HEK293 (cell line): ENCODE data around the gene DNAAF5.

ENCODE experiments used
- CTCF ChIA-PET: fragments of 350-600 bp; formaldehyde crosslinking; extraction: SDS; loops from one replicate; lab custom pipeline; 2021; ENCODE audit warnings: antibody characterized with exemption; lab: Yijun Ruan, JAX
- POLR2A ChIA-PET: fragments of 300-600 bp; formaldehyde crosslinking; extraction: SDS; loops from one replicate; lab custom pipeline; 2020; ENCODE audit warnings: antibody characterized with exemption, inconsistent platforms; lab: Yijun Ruan, JAX
- H3K27ac ChIP-seq: fragments of 200-500 bp; sonication (Bioruptor generic); 2 replicates; pipeline ENCODE4 v1.5.1; 2014; ENCODE audit warnings: low read depth, low read length, control low read depth, inconsistent platforms; ENCODE audit errors: extremely low read depth
- H3K36me3 ChIP-seq, 2 experiments: fragments of 200-500 bp in 1 of 2; sonication (Bioruptor generic) in 1 of 2; 1 replicate in 1 of 2; 2 replicates in 1 of 2; pipeline ENCODE4 v1.5.1; 2014 to 2017; ENCODE audit warnings: inconsistent platforms in 2 of 2, low read length in 2 of 2; ENCODE audit not compliant: control insufficient read depth in 2 of 2, insufficient read depth in 1 of 2
- H3K4me1 ChIP-seq: fragments of 200-500 bp; sonication (Bioruptor generic); 2 replicates; pipeline ENCODE4 v1.5.1; 2014; ENCODE audit warnings: mild to moderate bottlenecking, low read length, inconsistent platforms; ENCODE audit not compliant: control insufficient read depth, insufficient read depth
- H3K4me3 ChIP-seq: 2 replicates; pipeline ENCODE4 v1.5.1; 2011; ENCODE audit warnings: low read depth, mild to moderate bottlenecking, control low read depth, low read length, moderate library complexity
- H3K9me3 ChIP-seq: fragments of 200-500 bp; sonication (Bioruptor generic); 2 replicates; pipeline ENCODE4 v1.5.1; 2014; ENCODE audit warnings: low read depth, low read length, inconsistent platforms; ENCODE audit not compliant: control insufficient read depth, insufficient read depth
- BCL11B ChIP-seq: fragments of 450-650 bp; formaldehyde crosslinking; IDR thresholded peaks from 2 replicates; pipeline ENCODE4 v1.5.1; 2016; ENCODE audit warnings: low read depth, missing biosample characterization, missing genetic modification characterization
- GLIS1 ChIP-seq: fragments of 450-650 bp; formaldehyde crosslinking; IDR thresholded peaks from 2 replicates; pipeline ENCODE4 v1.5.1; 2016; ENCODE audit warnings: missing biosample characterization, missing genetic modification characterization
- KLF8 ChIP-seq: fragments of 450-650 bp; formaldehyde crosslinking; IDR thresholded peaks from 2 replicates; pipeline ENCODE4 v1.5.1; 2016; ENCODE audit warnings: missing biosample characterization, missing genetic modification characterization
- MYNN ChIP-seq: fragments of 450-650 bp; formaldehyde crosslinking; IDR thresholded peaks from 2 replicates; pipeline ENCODE4 v1.5.1; 2016; ENCODE audit warnings: missing biosample characterization, missing genetic modification characterization, borderline replicate concordance
- YY1 ChIP-seq: fragments of 450-650 bp; formaldehyde crosslinking; IDR thresholded peaks from 2 replicates; pipeline ENCODE4 v1.5.1; 2018; ENCODE audit warnings: missing biosample characterization, missing genetic modification characterization
- ZBTB48 ChIP-seq: fragments of 450-650 bp; formaldehyde crosslinking; IDR thresholded peaks from 2 replicates; pipeline ENCODE4 v1.5.1; 2016; ENCODE audit warnings: missing biosample characterization, missing genetic modification characterization
- ZNF112 ChIP-seq: fragments of 450-650 bp; formaldehyde crosslinking; IDR thresholded peaks from 2 replicates; pipeline ENCODE4 v1.5.0; 2017; ENCODE audit warnings: missing biosample characterization, missing genetic modification characterization
- ZNF416 ChIP-seq: fragments of 450-650 bp; formaldehyde crosslinking; IDR thresholded peaks from 2 replicates; pipeline ENCODE4 v1.5.1; 2016; ENCODE audit warnings: missing biosample characterization, missing genetic modification characterization
- ZNF548 ChIP-seq: fragments of 450-650 bp; formaldehyde crosslinking; IDR thresholded peaks from 2 replicates; pipeline ENCODE4 v1.5.1; 2016; ENCODE audit warnings: missing biosample characterization, missing genetic modification characterization
- ZNF560 ChIP-seq: fragments of 450-650 bp; formaldehyde crosslinking; IDR thresholded peaks from 2 replicates; pipeline ENCODE4 v1.5.1; 2017; ENCODE audit warnings: missing biosample characterization, missing genetic modification characterization, borderline replicate concordance
- ZNF585B ChIP-seq: fragments of 450-650 bp; formaldehyde crosslinking; IDR thresholded peaks from 2 replicates; pipeline ENCODE4 v1.5.1; 2016; ENCODE audit warnings: missing biosample characterization, missing genetic modification characterization
- TF ChIP-seq, protein P1 (sequence below): fragments of 450-650 bp; formaldehyde crosslinking; IDR thresholded peaks from 2 replicates; pipeline ENCODE4 v1.5.1; 2016; ENCODE audit warnings: missing biosample characterization, missing genetic modification characterization, borderline replicate concordance
- TF ChIP-seq, protein P2 (sequence below): fragments of 450-650 bp; formaldehyde crosslinking; IDR thresholded peaks from 2 replicates; pipeline ENCODE4 v1.5.1; 2017; ENCODE audit warnings: missing biosample characterization, mild to moderate bottlenecking, missing genetic modification characterization, moderate library complexity
- TF ChIP-seq, protein P3 (sequence below): fragments of 450-650 bp; formaldehyde crosslinking; IDR thresholded peaks from 2 replicates; pipeline ENCODE4 v1.5.1; 2016; ENCODE audit warnings: missing biosample characterization, missing genetic modification characterization
- TF ChIP-seq, protein P4 (sequence below): sonication (generic); formaldehyde crosslinking; IDR thresholded peaks from 2 replicates; pipeline ENCODE4 v1.8.1; 2022; ENCODE audit warnings: mild to moderate bottlenecking, moderate library complexity, missing genetic modification reagents
- TF ChIP-seq, protein P5 (sequence below): fragments of 450-650 bp; IDR thresholded peaks from 2 replicates; pipeline ENCODE4 v1.5.1; 2018; ENCODE audit warnings: missing biosample characterization, missing genetic modification characterization

DNAAF5 gene

GRCh38 chr7:760006-760405, 33.5 kb downstream of the DNAAF5 start (continued):
- no peak for TF ChIP-seq ZNF585B (tag by site-specific recombination)
- no peak for TF ChIP-seq ZBTB48
- TF ChIP-seq, protein P1, sequence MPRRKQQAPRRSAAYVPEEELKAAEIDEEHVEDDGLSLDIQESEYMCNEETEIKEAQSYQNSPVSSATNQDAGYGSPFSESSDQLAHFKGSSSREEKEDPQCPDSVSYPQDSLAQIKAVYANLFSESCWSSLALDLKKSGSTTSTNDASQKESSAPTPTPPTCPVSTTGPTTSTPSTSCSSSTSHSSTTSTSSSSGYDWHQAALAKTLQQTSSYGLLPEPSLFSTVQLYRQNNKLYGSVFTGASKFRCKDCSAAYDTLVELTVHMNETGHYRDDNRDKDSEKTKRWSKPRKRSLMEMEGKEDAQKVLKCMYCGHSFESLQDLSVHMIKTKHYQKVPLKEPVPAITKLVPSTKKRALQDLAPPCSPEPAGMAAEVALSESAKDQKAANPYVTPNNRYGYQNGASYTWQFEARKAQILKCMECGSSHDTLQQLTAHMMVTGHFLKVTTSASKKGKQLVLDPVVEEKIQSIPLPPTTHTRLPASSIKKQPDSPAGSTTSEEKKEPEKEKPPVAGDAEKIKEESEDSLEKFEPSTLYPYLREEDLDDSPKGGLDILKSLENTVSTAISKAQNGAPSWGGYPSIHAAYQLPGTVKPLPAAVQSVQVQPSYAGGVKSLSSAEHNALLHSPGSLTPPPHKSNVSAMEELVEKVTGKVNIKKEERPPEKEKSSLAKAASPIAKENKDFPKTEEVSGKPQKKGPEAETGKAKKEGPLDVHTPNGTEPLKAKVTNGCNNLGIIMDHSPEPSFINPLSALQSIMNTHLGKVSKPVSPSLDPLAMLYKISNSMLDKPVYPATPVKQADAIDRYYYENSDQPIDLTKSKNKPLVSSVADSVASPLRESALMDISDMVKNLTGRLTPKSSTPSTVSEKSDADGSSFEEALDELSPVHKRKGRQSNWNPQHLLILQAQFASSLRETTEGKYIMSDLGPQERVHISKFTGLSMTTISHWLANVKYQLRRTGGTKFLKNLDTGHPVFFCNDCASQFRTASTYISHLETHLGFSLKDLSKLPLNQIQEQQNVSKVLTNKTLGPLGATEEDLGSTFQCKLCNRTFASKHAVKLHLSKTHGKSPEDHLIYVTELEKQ, result no peak

DNA sequence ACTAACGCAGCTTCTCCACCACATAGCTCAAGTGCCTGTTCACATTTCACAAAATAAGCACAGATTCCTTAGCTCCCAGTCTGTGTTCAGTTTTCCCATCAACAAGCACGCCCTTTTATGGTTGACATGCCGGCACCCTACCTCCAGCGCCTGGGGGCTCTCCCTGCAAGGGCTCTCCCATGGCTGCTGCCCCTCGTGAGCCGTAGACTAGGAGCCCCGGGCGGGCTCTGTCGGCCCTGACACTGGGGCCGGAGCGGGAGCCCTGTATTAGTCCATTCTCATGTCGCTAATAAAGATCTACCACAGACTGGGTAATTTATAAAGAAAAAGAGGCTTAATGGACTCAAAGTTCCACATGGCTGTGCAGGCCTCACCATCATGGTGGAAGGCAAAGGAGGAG, 34.6 kb downstream of the DNAAF5 start:
- TF ChIP-seq ZNF560 (tag by site-specific recombination) (no peak), MYNN (tag by site-specific recombination) (no peak), ZNF548 (tag by site-specific recombination) (no peak), YY1 (no peak)
- TF ChIP-seq, protein P2, sequence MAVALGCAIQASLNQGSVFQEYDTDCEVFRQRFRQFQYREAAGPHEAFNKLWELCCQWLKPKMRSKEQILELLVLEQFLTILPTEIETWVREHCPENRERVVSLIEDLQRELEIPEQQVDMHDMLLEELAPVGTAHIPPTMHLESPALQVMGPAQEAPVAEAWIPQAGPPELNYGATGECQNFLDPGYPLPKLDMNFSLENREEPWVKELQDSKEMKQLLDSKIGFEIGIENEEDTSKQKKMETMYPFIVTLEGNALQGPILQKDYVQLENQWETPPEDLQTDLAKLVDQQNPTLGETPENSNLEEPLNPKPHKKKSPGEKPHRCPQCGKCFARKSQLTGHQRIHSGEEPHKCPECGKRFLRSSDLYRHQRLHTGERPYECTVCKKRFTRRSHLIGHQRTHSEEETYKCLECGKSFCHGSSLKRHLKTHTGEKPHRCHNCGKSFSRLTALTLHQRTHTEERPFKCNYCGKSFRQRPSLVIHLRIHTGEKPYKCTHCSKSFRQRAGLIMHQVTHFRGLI (tag by site-specific recombination), result no peak
- TF ChIP-seq, protein P3, sequence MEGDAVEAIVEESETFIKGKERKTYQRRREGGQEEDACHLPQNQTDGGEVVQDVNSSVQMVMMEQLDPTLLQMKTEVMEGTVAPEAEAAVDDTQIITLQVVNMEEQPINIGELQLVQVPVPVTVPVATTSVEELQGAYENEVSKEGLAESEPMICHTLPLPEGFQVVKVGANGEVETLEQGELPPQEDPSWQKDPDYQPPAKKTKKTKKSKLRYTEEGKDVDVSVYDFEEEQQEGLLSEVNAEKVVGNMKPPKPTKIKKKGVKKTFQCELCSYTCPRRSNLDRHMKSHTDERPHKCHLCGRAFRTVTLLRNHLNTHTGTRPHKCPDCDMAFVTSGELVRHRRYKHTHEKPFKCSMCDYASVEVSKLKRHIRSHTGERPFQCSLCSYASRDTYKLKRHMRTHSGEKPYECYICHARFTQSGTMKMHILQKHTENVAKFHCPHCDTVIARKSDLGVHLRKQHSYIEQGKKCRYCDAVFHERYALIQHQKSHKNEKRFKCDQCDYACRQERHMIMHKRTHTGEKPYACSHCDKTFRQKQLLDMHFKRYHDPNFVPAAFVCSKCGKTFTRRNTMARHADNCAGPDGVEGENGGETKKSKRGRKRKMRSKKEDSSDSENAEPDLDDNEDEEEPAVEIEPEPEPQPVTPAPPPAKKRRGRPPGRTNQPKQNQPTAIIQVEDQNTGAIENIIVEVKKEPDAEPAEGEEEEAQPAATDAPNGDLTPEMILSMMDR (tag by site-specific recombination), result no peak
- TF ChIP-seq, protein P4, sequence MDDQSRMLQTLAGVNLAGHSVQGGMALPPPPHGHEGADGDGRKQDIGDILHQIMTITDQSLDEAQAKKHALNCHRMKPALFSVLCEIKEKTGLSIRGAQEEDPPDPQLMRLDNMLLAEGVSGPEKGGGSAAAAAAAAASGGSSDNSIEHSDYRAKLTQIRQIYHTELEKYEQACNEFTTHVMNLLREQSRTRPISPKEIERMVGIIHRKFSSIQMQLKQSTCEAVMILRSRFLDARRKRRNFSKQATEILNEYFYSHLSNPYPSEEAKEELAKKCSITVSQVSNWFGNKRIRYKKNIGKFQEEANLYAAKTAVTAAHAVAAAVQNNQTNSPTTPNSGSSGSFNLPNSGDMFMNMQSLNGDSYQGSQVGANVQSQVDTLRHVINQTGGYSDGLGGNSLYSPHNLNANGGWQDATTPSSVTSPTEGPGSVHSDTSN, result no peak
- TF ChIP-seq, protein P5, sequence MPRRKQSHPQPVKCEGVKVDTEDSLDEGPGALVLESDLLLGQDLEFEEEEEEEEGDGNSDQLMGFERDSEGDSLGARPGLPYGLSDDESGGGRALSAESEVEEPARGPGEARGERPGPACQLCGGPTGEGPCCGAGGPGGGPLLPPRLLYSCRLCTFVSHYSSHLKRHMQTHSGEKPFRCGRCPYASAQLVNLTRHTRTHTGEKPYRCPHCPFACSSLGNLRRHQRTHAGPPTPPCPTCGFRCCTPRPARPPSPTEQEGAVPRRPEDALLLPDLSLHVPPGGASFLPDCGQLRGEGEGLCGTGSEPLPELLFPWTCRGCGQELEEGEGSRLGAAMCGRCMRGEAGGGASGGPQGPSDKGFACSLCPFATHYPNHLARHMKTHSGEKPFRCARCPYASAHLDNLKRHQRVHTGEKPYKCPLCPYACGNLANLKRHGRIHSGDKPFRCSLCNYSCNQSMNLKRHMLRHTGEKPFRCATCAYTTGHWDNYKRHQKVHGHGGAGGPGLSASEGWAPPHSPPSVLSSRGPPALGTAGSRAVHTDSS, result no peak
- no peaks in the 10 kb centered on the region for H3K4me1 ChIP-seq
- H3K27ac ChIP-seq, result no peak overlapping the region
- H3K9me3 ChIP-seq, result no peaks in the 10 kb centered on the region
- no peak overlapping the region for H3K4me3 ChIP-seq
- ChIA-PET POLR2A (no interaction called here), CTCF (no interaction called here)
- H3K36me3 ChIP-seq, result peaks cover 16 to 86% of the 10 kb centered on the region in 2 experiments; a peak in 2 of 3 replicates

GRCh38 chr7:761631-762030, 35.1 kb downstream of the DNAAF5 start:
- TF ChIP-seq KLF8 (tag by site-specific recombination) (no peak), GLIS1 (no peak), ZNF112 (tag by site-specific recombination) (no peak), ZNF416 (tag by site-specific recombination) (no peak), BCL11B (no peak)
- TF ChIP-seq, protein P3 (tag by site-specific recombination), result no peak
- POLR2A ChIA-PET, result no interaction called here
- Histone ChIP-seq H3K4me3 (no peak overlapping the region), H3K36me3 (peaks cover 16 to 85% of the 10 kb centered on the region in 2 experiments; a peak in 2 of 3 replicates), H3K27ac (no peak overlapping the region), H3K4me1 (no peaks in the 10 kb centered on the region), H3K9me3 (no peaks in the 10 kb centered on the region)
- CTCF ChIA-PET, result interaction anchor here (0.6 to 0.7 kb wide), 2 partner anchors 15 to 571 kb away, joined by 4 read pairs; no protein-coding TSS in a partner anchor
